ENCODE measurements around the gene GASK1A.
"Not testable (repeated sequence)": the region's sequence is repeated elsewhere in the genome, so short reads cannot be mapped to it uniquely, and the experiment has no call there.

GASK1A gene

GRCh38 chr3:42979044-42979972 lies at the start of gene GASK1A:
Gene GASK1A (plus strand): TSS chr3:42979311. CDS start chr3:42979643, 332 bp downstream.
- FAIRE-seq (peak; percentile 51), DNase-seq (ENCODE audit: insufficient read length, low spot score) (peak; percentile 20)

- DNase-seq (ENCODE audit: insufficient read length, low spot score) = no peak
- no peak for FAIRE-seq
Measured at GRCh38 chr3:42934111-42934510, 45.0 kb upstream of the GASK1A start.

- FAIRE-seq (no peak), DNase-seq (ENCODE audit: insufficient read length, low spot score) (no peak)
Measured at GRCh38 chr3:42934910-42935309, 44.2 kb upstream of the GASK1A start.

- FAIRE-seq = no peak
- DNase-seq (ENCODE audit: insufficient read length, low spot score) = no peak
Measured at GRCh38 chr3:42935472-42935871, 43.6 kb upstream of the GASK1A start.

GRCh38 chr3:42936157-42936981 lies 42.7 kb upstream of the GASK1A start:
- FAIRE-seq (no peak), DNase-seq (ENCODE audit: insufficient read length, low spot score) (peak; percentile 67)

GRCh38 chr3:42937334-42937733 lies 41.8 kb upstream of the GASK1A start:
- FAIRE-seq (no peak), DNase-seq (ENCODE audit: insufficient read length, low spot score) (no peak)

- DNase-seq (ENCODE audit: insufficient read length, low spot score) (no peak), FAIRE-seq (no peak)
Measured at GRCh38 chr3:42942693-42943092, 36.4 kb upstream of the GASK1A start.

GRCh38 chr3:42946050-42946449 lies 33.1 kb upstream of the GASK1A start:
- FAIRE-seq (no peak), DNase-seq (ENCODE audit: insufficient read length, low spot score) (no peak)

- DNase-seq (ENCODE audit: insufficient read length, low spot score) (no peak), FAIRE-seq (no peak)
Measured at GRCh38 chr3:42957573-42957972, 21.5 kb upstream of the GASK1A start.

- FAIRE-seq (no peak), DNase-seq (ENCODE audit: insufficient read length, low spot score) (no peak)
Measured at GRCh38 chr3:42960282-42960681, 18.8 kb upstream of the GASK1A start.

GRCh38 chr3:42960786-42961185 lies 18.3 kb upstream of the GASK1A start:
- DNase-seq (ENCODE audit: insufficient read length, low spot score) = no peak
- FAIRE-seq = no peak

GRCh38 chr3:42961633-42962032 lies 17.5 kb upstream of the GASK1A start:
- DNase-seq (ENCODE audit: insufficient read length, low spot score) (peak; percentile 27), FAIRE-seq (no peak)

GRCh38 chr3:42963269-42963668 lies 15.8 kb upstream of the GASK1A start:
- DNase-seq (ENCODE audit: insufficient read length, low spot score) = no peak
- FAIRE-seq = no peak

- DNase-seq (ENCODE audit: insufficient read length, low spot score) (no peak), FAIRE-seq (no peak)
Measured at GRCh38 chr3:42964266-42964665, 14.8 kb upstream of the GASK1A start.

- DNase-seq (ENCODE audit: insufficient read length, low spot score) (no peak), FAIRE-seq (no peak)
Measured at GRCh38 chr3:42970557-42970956, 8.6 kb upstream of the GASK1A start.

- FAIRE-seq (no peak), DNase-seq (ENCODE audit: insufficient read length, low spot score) (no peak)
Measured at GRCh38 chr3:42970976-42971772, 7.9 kb upstream of the GASK1A start.

- DNase-seq (ENCODE audit: insufficient read length, low spot score); FAIRE-seq: not testable (repeated sequence)
Measured at GRCh38 chr3:42974906-42975305, 4.2 kb upstream of the GASK1A start.

GRCh38 chr3:42975456-42975855 lies 3.7 kb upstream of the GASK1A start:
- FAIRE-seq (no peak), DNase-seq (ENCODE audit: insufficient read length, low spot score) (no peak)

GRCh38 chr3:42975955-42976354 lies 3.2 kb upstream of the GASK1A start:
- no peak for DNase-seq (ENCODE audit: insufficient read length, low spot score)
- FAIRE-seq = no peak

GRCh38 chr3:42980209-42980608 lies 1.1 kb downstream of the GASK1A start:
- FAIRE-seq = no peak
- no peak for DNase-seq (ENCODE audit: insufficient read length, low spot score)

- FAIRE-seq (no peak), DNase-seq (ENCODE audit: insufficient read length, low spot score) (no peak)
Measured at GRCh38 chr3:42980909-42981308, 1.8 kb downstream of the GASK1A start.

Measured in HTR-8/SVneo (cell line).